HG03103 (cell line): ENCODE measurements around the gene ATP8B2.
"Not testable (repeated sequence)": the region's sequence is repeated elsewhere in the genome, so short reads cannot be mapped to it uniquely, and the experiment has no call there.

ENCODE experiments used
- ATAC-seq: cut with Tn5 transposase; IDR thresholded peaks from one replicate; pipeline ENCODE4 v1.9.1; 2021; ENCODE audit warnings: low read depth; ENCODE audit not compliant: unreplicated experiment

ATP8B2 gene, protein sequence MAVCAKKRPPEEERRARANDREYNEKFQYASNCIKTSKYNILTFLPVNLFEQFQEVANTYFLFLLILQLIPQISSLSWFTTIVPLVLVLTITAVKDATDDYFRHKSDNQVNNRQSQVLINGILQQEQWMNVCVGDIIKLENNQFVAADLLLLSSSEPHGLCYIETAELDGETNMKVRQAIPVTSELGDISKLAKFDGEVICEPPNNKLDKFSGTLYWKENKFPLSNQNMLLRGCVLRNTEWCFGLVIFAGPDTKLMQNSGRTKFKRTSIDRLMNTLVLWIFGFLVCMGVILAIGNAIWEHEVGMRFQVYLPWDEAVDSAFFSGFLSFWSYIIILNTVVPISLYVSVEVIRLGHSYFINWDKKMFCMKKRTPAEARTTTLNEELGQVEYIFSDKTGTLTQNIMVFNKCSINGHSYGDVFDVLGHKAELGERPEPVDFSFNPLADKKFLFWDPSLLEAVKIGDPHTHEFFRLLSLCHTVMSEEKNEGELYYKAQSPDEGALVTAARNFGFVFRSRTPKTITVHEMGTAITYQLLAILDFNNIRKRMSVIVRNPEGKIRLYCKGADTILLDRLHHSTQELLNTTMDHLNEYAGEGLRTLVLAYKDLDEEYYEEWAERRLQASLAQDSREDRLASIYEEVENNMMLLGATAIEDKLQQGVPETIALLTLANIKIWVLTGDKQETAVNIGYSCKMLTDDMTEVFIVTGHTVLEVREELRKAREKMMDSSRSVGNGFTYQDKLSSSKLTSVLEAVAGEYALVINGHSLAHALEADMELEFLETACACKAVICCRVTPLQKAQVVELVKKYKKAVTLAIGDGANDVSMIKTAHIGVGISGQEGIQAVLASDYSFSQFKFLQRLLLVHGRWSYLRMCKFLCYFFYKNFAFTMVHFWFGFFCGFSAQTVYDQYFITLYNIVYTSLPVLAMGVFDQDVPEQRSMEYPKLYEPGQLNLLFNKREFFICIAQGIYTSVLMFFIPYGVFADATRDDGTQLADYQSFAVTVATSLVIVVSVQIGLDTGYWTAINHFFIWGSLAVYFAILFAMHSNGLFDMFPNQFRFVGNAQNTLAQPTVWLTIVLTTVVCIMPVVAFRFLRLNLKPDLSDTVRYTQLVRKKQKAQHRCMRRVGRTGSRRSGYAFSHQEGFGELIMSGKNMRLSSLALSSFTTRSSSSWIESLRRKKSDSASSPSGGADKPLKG

DNA sequence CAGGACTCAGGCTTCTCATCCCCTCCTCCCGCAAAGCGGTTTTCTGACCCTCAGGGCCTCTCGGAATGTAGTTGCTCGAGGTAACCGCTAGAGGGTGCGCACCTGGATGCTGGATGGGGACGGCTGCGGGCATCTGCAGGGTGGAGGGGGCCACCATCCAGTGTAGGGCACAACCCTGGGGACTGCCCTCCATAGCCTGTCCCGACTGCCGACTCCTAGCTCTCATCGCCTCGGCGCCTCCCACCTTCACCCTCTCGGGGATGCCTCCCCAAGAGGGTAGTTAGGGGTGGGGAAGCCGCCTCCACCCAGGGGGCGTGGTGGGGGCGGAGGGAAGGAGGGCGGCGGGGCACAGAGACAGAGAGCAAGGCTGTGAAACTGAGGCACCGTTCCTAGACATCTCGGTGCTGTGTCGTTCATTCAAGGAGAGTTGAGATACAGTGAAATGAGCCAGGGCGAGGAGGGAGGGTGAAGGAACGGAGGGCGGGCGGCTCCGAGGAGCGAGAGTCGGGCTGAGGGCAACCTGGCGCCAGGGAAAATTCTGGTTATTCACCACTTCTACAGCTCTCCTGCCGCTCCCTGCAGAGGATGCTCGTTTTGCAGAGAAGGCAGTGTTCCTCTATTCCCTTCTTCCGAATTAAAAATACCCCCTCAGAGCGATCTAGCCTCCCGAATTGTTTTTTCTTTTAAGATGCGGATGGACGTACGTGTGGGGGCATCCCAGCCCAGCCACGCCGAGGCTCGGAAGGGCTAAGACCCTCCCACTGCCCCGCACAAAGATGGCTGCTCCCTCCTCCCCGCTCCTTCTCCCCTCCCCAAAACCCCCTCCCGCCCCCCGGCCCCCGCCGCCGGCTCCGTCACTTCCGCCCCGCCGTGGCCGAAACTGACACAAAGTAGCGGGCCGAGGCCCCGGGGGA, at the start of gene ATP8B2:
Gene ATP8B2, plus strand, starts transcription at position 857 of the 914 bp plus-strand sequence. CDS start 2,617 bp downstream, outside the sequence.
- ATAC-seq = no peak

DNA sequence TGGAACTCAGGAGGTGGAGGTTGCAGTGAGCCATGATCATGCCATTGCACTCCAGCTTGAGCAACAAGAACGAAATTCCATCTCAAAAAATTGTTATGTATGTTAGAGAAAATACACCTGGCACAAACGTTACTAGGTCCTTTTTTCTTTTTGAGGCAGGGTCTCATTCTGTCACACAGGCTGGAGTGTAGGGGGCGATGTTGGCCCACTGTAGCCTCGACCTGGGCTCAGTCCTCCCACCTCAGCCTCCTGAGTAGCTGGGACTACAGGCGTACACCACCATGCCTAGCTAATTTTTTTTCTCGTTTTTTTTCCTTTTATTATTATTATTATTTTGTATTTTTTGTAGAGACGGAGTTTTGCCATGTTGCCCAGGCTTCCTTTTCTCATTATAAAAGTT, 48.5 kb upstream of the ATP8B2 start:
- no peak for ATAC-seq

DNA sequence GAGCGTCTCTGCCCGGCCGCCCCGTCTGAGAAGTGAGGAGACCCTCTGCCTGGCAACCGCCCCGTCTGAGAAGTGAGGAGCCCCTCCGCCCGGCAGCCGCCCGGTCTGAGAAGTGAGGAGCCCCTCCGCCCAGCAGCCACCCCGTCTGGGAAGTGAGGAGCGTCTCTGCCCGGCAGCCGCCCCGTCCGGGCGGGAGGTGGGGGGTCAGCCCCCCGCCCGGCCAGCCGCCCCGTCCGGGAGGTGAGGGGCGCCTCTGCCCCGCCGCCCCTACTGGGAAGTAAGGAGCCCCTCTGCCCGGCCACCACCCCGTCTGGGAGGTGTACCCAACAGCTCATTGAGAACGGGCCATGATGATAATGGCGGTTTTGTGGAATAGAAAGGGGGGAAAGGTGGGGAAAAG, 37.7 kb upstream of the ATP8B2 start:
- not testable (repeated sequence) for ATAC-seq

DNA sequence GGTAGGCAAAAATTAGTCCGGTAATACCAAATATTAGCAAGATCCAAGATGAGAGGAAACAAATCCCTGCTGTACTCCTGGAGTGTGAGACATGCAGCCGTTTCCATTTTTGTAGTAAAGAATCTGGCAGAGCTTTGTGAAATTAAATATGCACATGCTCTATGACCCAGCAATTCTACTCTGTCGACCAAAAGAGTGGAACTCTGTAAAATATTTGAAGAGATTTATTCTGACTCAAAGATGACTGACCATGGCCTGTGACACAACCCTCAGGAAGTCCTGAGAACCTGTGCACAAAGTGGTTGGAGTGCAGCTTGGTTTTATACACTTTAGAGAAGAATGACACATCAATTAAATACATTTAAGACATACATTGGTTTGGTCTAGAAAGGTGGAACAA, 36.7 kb upstream of the ATP8B2 start:
- ATAC-seq = no peak

DNA sequence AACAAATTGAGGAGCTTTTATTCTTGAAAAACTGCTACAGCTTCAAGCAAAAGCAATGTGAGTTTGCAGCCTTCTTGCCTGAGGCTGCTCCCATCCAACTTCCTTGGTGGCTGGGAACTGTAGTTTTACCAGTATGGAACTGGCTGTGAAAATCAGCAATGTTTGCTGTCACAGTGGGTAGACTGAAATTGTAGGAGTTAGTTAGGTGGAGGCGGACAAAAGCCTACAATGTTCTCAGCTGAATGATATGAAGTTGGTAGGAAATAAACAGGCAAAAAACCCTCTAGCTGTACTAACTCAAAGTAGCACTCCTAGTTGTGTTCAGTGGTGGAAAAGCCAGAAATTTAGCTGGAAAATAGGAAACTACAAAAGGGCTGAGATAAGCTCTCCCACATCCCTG, 34.4 kb upstream of the ATP8B2 start:
- ATAC-seq = no peak

DNA sequence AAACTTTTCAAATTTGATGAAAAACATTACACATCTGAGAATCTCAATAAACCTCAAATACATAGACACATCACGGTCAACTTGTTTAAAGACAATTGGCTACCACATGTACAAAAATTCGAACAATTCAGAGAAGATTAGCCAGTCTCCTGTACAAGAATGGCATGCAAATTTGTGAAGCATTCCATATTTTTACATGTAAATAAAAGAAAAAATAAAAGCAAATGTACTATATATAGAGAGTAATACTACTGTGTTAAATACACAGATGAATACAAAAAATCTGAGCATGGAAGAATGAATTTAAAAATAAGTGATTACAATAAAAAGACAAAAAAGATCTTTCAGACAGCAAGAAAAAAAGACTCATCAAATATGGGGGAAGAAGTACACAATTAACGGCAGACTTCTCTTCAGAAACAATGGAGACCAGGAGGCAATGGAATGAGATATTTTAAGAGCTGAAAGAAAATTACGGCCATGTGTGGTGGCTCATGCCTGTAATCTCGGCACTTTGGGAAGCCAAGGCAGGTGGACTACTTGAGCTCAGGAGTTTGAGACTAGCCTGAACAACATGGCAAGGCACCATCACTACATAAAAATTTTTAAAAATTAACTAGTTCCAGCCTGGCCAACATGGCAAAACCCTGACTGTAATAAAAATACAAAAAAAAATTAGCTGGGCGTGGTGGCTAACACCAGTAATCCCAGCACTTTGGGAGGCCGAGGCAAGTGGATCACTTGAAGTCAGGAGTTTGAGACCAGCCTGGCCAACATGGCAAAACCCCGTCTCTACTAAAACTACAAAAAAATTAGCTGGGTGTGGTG, 29.7 kb upstream of the ATP8B2 start:
- no peak for ATAC-seq

DNA sequence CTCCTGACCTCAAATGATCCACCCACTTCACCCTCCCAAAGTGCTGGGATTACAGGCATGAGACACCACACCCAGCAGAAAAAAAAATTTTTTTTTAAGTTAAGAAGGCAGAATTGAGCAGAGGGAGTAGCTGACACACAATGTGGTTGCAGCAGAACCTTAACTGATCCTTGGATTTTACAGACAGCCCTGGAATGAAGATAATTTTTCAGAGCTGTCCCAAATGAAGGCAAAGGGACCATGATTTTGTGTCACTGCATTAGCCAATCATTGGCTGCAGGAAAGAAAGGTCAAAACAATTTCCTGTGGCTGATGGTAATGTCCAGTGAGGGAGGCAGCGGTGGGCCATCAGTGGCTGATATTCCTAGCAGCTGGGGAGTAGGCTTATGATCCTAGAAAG, 23.7 kb upstream of the ATP8B2 start:
- ATAC-seq = no peak

DNA sequence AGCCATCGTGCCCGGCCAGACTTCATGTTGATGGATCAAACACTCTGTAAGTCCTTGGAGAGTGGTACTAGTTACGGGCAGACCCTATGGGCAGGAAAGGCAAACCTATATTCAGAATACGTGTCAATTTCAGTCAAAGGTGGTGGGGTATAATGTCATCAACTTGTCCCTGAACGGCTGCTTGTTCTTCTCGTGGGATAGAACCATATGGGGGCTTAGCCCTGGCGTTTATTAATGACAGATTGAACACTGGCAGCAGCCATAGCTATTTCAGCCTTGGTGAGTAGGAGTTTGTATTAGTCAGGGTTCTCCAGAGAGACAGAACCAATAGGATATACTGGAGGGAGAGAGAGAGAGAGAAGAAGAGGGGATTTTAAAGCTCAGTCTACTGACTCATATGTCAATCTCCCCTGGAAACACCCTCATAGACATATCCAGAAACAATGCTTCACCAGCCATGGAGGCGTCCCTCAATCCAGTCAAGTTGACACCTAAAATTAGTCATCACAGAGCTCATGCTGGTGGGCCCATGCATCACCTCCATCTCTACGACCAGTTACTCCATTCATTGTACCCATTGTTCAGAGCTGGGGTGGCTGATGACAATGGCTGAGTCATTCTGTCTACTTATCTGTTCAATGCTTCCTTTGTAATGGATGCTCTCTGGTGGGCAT, 20.5 kb upstream of the ATP8B2 start:
- no peak for ATAC-seq

DNA sequence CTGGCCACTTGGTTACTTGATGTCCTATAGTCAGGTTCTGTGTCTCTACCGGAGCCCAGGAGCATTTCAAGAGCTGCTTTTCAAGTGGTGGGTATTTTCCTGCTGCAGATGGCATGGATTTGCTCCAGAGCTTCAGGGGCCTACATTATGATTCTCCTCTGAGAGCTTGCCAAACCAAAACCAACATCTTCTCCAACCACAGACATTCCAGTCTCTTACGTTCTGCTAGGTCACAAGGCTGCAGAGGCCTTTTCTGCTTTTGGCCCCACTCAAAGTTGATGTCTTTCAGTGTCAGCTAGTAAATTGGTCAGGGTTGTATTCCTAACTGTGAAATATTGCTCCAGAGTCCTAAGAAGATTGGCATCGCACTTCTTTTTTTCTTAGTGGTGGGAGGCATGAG, 19.2 kb upstream of the ATP8B2 start:
- no peak for ATAC-seq

DNA sequence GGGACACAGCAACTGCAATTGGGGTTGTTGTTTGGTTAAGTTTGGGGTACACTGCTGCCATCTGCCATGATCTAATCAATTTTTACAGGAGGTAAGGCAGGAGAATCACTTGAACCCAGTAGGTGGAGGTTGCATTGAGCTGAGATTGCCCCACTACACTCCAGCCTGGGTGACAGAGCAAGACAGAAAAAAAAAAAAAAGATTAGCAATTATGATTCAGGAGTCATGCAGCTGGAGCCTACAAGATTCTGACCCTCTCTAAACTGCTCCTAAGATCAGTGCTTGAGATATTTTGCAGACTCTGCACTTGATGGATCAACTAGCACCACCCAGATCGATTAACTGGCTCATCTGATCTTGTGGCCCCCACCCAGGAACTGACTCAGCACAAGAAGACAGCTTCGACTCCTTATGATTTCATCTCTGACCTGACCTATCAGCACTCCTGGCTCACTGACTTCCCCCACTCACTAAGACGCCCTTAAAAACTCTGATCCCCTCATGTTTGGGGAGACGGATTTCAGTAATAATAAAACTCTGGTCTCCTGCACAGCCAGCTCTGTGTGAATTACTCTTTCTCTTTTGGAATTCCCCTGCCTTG, 17.6 kb upstream of the ATP8B2 start:
- ATAC-seq = not testable (repeated sequence)

DNA sequence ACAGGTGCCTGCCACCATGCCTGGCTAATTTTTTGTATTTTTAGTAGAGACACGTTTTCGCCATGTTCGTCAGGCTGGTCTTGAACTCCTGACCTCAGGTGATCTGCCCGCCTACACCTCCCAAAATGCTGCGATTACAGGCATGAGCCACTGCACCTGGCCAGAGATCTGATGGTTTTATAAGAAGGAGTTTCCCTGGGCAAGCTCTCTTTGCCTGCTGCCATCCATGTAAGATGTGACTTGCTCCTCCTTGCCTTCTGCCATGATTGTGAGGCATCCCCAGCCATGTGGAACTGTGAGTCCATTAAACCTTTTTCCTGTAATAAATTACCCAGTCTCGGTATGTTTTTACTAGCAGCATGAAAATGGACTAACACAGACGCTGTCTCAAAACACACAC, 16.2 kb upstream of the ATP8B2 start:
- not testable (repeated sequence) for ATAC-seq

DNA sequence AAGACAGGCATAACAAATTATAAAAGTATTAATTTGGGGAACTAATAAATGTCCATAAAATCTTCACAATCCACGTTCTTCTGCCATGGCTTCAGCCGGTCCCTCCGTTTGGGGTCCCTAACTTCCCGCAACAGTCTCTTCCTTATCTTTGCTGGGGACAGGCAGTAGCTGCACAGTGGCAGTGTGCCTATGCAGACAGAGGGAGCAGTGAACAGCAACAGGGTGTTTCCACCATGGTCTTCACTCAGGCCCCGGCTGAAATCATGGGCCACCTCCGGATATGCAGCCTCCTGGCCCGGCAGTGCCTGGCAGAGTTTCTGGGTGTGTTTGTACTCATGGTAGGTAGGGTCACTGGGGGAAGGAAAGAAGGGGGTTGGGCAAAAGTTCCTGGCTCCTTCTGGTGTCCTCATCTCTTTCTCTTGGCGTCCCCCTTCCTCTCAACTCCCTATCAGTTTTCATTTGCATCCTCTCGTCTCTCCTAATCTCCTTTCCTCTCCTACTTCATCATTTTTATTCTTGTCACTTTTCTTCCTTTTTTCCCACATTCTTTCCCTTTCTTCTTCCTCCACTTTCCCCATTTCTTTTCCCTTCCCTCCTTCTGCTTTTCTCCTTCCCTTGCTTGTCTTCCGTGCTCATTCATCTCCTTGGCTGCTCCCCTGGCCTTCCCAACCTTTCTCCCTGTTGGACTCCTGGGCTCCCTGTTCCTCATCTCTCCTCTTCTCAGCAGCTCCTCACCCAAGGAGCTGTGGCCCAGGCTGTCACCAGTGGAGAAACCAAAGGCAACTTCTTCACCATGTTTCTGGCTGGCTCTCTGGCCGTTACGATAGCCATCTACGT, 12.9 kb upstream of the ATP8B2 start:
- ATAC-seq = not testable (repeated sequence)

DNA sequence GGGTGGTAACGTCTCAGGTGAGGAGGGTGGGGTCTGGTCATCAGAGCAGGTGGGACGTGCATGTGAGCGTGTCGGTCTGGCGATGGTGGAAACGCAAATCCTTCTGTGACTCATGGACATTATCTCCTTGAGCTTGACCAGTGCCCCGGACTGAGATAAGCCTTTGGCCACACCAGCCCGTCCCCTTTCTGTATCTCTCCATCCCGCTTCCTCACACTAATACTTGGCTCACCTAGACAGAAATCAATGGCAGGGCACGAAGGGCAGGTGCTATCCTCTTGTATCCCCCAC, 12.3 kb upstream of the ATP8B2 start:
- no peak for ATAC-seq

DNA sequence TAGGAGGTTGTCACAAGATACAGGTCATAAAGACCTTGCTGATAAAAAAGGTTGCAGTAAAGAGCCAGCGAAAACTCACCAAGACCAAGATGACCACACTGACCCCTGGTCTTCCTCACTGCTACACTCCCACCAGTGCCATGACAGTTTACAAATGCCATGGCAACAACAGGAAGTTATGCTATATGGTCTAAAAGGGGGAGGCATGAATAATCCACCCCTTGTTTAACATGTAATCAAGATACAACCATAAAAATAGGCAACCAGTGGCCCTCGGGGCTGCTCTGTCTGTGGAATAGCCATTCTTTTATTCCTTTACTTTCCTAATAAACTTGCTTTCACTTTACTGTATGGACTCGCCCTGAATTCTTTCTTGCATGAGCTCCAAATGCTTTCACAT, 11.1 kb upstream of the ATP8B2 start:
- ATAC-seq = not testable (repeated sequence)

DNA sequence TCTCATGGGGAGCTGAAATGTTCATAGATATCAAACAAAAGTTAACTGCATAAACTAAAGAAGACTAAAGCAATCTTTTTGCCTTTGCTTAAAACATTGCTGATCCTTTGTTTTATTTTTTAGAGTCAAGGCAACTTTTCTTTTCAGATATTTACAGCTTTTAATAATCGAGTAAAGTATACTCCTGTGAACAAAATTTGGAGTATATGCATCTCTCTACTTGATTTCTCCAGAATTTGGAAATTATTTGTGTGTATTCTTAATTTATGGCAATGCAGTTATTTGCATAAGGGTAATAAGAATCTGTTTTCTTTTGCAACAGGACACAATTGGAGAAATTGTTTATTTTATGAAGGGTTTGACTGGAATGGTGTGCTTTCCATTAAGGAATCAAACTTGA, 8.6 kb upstream of the ATP8B2 start:
- no peak for ATAC-seq

DNA sequence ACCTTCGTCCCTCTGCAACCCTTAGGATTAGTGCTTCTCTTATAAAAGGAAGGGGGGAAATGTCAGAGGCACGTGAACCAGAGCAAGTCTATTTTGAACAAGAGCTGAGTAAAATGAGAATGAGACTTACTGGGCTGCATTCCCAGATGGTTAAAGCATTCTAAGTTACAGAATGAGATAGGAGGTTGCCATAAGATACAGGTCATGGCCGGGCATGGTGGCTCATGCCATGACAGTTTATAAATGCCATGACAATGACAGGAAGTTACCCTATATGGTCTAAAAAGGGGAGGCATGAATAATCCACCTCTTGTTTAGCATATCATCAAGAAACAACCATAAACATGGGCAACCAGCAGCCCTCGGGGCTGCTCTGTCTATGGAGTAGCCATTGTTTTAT, 6.9 kb upstream of the ATP8B2 start:
- ATAC-seq = no peak

DNA sequence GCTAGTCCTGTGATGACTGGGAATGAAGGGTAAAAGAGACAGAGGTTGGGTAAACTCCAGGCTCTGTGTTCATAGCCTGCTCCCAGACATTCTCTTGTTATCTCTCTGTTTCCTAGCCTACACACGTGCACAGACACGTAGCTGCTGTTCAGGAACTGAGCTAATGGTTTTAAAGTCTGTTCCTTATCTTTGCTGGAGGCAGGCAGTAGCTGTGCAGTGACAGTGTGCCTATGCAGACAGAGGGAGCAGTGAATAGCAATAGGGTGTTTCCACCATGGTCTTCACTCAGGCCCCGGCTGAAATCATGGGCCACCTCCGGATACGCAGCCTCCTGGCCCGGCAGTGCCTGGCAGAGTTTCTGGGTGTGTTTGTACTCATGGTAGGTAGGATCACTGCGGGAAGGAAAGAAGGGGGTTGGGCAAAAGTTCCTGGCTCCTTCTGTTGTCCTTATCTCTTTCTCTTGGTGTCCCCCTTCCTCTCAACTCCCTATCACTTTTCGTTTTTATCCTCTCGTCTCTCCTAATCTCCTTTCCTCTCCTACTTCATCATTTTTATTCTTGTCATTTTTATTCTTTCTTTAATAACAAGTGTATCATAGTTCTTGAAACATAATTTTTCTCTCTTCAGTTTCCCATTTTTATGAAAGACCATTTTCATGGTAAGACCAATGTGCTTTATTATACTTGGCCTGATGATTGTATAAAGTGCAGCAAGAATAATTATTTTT, 4.3 kb upstream of the ATP8B2 start, which contains the start of gene AQP10:
Gene AQP10, plus strand, starts transcription at position 212 of the 727 bp plus-strand sequence. Its CDS starts 63 bp downstream, at position 275.
- no peak for ATAC-seq
